HepG2 (cell line): ENCODE data around the gene ORC4. TPM values are rescaled to one million over a fixed set of nuclear protein-coding genes. Genes with fewer than 3 reads are reported as not detected.
A peak's percentile ranks its signal among the peaks of the same experiment; 100 is the strongest.

ENCODE experiments used
- ATF1 ChIP-seq: IDR thresholded peaks from 2 replicates; pipeline ENCODE4 v1.6.1; 2016; ENCODE audit warnings: mild to moderate bottlenecking, control low read depth
- GMEB2 ChIP-seq: IDR thresholded peaks from 2 replicates; pipeline ENCODE4 v1.6.1; 2016; ENCODE audit warnings: missing biosample characterization, missing genetic modification reagents, low read depth
- MEF2D ChIP-seq: sonication (generic); formaldehyde crosslinking; IDR thresholded peaks from 2 replicates; pipeline ENCODE4 v1.5.1; 2020; ENCODE audit warnings: mild to moderate bottlenecking, missing genetic modification reagents
- MIER3 ChIP-seq: IDR thresholded peaks from 2 replicates; pipeline ENCODE4 v1.6.1; 2016; ENCODE audit warnings: missing compliant biosample characterization, borderline replicate concordance
- NFRKB ChIP-seq: fragments of 450-650 bp; IDR thresholded peaks from 2 replicates; pipeline ENCODE4 v1.6.1; 2017
- NR2C2 ChIP-seq: sonication (generic); formaldehyde crosslinking; IDR thresholded peaks from 2 replicates; pipeline ENCODE4 v1.4.0; 2020; ENCODE audit warnings: missing genetic modification reagents, mild to moderate bottlenecking, moderate library complexity, borderline replicate concordance
- PLRG1 ChIP-seq: fragments of 450-650 bp; conservative IDR thresholded peaks from 2 replicates; pipeline ENCODE4 v1.6.1; 2016
- REL ChIP-seq: sonication (generic); formaldehyde crosslinking; conservative IDR thresholded peaks from 2 replicates; pipeline ENCODE4 v1.8.0; 2022; ENCODE audit warnings: mild to moderate bottlenecking, missing genetic modification reagents, moderate library complexity
- SIX1 ChIP-seq: sonication (generic); formaldehyde crosslinking; IDR thresholded peaks from 2 replicates; pipeline ENCODE4 v1.4.0; 2020; ENCODE audit warnings: missing genetic modification reagents, borderline replicate concordance
- SP1 ChIP-seq, 2 experiments: fragments of 450-650 bp in 1 of 2; sonication (generic) in 1 of 2; formaldehyde crosslinking in 1 of 2; IDR thresholded peaks; 2 replicates each; pipeline versions ENCODE4 v1.4.0 to v1.6.1; 2016 to 2020; ENCODE audit warnings: missing genetic modification reagents in 1 of 2
- ZFP36L2 ChIP-seq: sonication (generic); formaldehyde crosslinking; IDR thresholded peaks from 2 replicates; pipeline ENCODE4 v1.4.0; 2020; ENCODE audit warnings: missing genetic modification reagents
- ZKSCAN8 ChIP-seq: IDR thresholded peaks from 2 replicates; pipeline ENCODE4 v1.6.1; 2016; ENCODE audit warnings: borderline replicate concordance, missing genetic modification reagents, missing compliant biosample characterization
- ZNF138 ChIP-seq: sonication (generic); formaldehyde crosslinking; IDR thresholded peaks from 2 replicates; pipeline ENCODE4 v1.5.0; 2020; ENCODE audit warnings: mild to moderate bottlenecking, low read depth, missing genetic modification reagents
- ZNF326 ChIP-seq: sonication (generic); formaldehyde crosslinking; IDR thresholded peaks from 2 replicates; pipeline ENCODE4 v1.4.0; 2020; ENCODE audit warnings: missing genetic modification reagents, borderline replicate concordance
- ZNF513 ChIP-seq: sonication (generic); formaldehyde crosslinking; conservative IDR thresholded peaks from 2 replicates; pipeline ENCODE4 v1.5.0; 2020; ENCODE audit warnings: missing genetic modification reagents
- ZNF564 ChIP-seq: sonication (generic); formaldehyde crosslinking; IDR thresholded peaks from 2 replicates; pipeline ENCODE4 v1.8.1; 2023; ENCODE audit warnings: mild to moderate bottlenecking, missing genetic modification reagents
- ZNF775 ChIP-seq: sonication (generic); formaldehyde crosslinking; IDR thresholded peaks from 2 replicates; pipeline ENCODE4 v1.4.0; 2020; ENCODE audit warnings: missing genetic modification reagents, mild to moderate bottlenecking, moderate library complexity, borderline replicate concordance
- ZNF891 ChIP-seq: sonication (generic); formaldehyde crosslinking; IDR thresholded peaks from 2 replicates; pipeline ENCODE4 v1.5.0; 2020; ENCODE audit warnings: mild to moderate bottlenecking, missing genetic modification reagents
- ZSCAN31 ChIP-seq: sonication (generic); formaldehyde crosslinking; IDR thresholded peaks from 2 replicates; pipeline ENCODE4 v1.5.0; 2020; ENCODE audit warnings: low read depth, mild to moderate bottlenecking, missing genetic modification reagents
- polyA plus RNA-seq, 8 experiments: library from polyadenylated mRNA; depleted of rRNA in 3 of 8; stranded (reverse) in 7 of 8; unstranded in 1 of 8; fragments of >200 nt; fragmentation: Illumina TruSeq in 4 of 8; extraction: Trizol in 4 of 8; gene quantifications; 2 replicates each; pipeline versions ENCODE4 v1.2.1 to v1.2.3, GENCODE V29; 2011 to 2016; ENCODE audit warnings: low read depth in 4 of 8, missing spikeins in 1 of 8, mixed read lengths in 1 of 8; ENCODE audit not compliant: insufficient read depth in 1 of 8
- total RNA-seq, 5 experiments: library from RNA; depleted of rRNA; stranded (reverse); fragments of >200 nt; fragmentation: Illumina TruSeq; extraction: Trizol; gene quantifications; 2 replicates each; pipeline ENCODE4 v1.2.3, GENCODE V29; 2016; ENCODE audit warnings: low read depth in 1 of 5
- TF ChIP-seq, protein P1 (sequence below): sonication (generic); formaldehyde crosslinking; IDR thresholded peaks from 2 replicates; pipeline ENCODE4 v1.5.0; 2020; ENCODE audit warnings: mild to moderate bottlenecking, missing genetic modification reagents
- TF ChIP-seq, protein P2 (sequence below): sonication (generic); formaldehyde crosslinking; IDR thresholded peaks from 2 replicates; pipeline ENCODE4 v1.5.0; 2020; ENCODE audit warnings: mild to moderate bottlenecking, missing genetic modification reagents, borderline replicate concordance

ORC4 gene
- total and polyA plus RNA-seq, 2 of the 13 experiments (the other 11 are each of a cell fraction or from before 2014, with no cell fraction given) = 28.6 to 84.8 TPM

DNA sequence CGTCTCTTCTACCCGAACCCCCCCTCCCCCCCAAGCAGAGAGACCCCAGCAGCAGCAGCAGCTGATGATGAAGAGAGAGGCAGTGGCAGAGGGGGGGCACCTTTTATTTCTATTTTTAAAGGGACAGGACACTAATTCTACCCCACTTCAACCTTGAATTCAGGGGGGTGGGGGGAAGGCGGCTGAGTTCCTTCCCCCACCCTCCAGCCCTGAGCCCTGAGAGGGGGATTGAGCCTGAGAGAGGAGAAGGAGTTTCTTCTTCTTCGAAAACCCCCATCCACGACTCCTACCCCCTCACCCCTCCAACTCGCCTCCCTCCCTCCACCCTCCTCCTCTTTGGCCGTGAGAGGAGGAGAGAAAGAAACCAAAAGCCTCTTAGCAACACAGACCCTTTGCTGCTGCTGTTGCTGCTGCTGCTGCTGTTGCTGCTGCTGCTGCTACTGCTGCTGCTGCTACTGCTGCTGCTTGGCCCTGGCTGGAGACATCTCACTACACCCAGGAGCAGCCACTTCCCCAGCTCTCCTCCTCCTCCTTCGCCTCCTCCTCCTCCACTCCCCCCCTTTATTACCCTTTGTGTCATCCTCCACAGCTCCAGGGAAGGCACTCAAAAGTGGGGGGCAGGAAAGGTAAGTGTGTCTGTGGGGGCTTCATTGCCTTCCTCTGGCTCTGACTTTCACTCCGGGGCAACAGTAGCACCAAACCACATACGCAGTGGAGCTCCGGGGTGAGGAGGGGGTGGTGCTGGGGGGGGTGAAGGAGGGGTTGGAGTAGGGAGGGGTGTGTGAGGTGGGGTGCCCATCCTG is 723 bp upstream of the ORC4 start, which contains the start of gene MBD5 (continued):
- TF ChIP-seq ZNF326 (CRISPR knock-in tag) (no peak), ZNF138 (CRISPR knock-in tag) (no peak), ATF1 (CRISPR knock-in tag) (no peak), ZFP36L2 (no peak), NFRKB (no peak), ZNF891 (CRISPR knock-in tag) (no peak), ZNF564 (peak; percentile 49; the same call in 1 of the 2 replicates), SIX1 (CRISPR knock-in tag) (no peak), SP1 (IDR thresholded peaks at IDR 0.05) (no peak), SP1 (CRISPR knock-in tag; IDR thresholded peaks at IDR 0.05) (no peak), GMEB2 (no peak), PLRG1 (no peak), MEF2D (no peak), MIER3 (CRISPR knock-in tag) (no peak), ZNF775 (no peak; the same call in 1 of the 2 replicates), ZNF513 (no peak), ZKSCAN8 (CRISPR knock-in tag) (no peak), NR2C2 (CRISPR knock-in tag) (peak; percentile 6; the same call in 1 of the 2 replicates), REL (CRISPR knock-in tag) (no peak), ZSCAN31 (CRISPR knock-in tag) (peak; percentile 76; the same call in 1 of the 2 replicates)
- TF ChIP-seq, protein P1, sequence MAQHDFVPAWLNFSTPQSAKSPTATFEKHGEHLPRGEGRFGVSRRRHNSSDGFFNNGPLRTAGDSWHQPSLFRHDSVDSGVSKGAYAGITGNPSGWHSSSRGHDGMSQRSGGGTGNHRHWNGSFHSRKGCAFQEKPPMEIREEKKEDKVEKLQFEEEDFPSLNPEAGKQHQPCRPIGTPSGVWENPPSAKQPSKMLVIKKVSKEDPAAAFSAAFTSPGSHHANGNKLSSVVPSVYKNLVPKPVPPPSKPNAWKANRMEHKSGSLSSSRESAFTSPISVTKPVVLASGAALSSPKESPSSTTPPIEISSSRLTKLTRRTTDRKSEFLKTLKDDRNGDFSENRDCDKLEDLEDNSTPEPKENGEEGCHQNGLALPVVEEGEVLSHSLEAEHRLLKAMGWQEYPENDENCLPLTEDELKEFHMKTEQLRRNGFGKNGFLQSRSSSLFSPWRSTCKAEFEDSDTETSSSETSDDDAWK = no peak
- TF ChIP-seq, protein P2, sequence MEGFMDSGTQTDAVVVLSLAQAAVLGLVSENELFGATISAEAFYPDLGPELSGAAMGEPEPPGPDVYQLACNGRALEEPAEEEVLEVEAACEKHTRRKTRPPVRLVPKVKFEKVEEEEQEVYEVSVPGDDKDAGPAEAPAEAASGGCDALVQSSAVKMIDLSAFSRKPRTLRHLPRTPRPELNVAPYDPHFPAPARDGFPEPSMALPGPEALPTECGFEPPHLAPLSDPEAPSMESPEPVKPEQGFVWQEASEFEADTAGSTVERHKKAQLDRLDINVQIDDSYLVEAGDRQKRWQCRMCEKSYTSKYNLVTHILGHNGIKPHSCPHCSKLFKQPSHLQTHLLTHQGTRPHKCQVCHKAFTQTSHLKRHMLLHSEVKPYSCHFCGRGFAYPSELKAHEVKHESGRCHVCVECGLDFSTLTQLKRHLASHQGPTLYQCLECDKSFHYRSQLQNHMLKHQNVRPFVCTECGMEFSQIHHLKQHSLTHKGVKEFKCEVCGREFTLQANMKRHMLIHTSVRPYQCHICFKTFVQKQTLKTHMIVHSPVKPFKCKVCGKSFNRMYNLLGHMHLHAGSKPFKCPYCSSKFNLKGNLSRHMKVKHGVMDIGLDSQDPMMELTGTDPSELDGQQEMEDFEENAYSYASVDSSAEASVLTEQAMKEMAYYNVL (CRISPR knock-in tag) = no peak
